Inflammatory macrophage treated with lipopolysaccharide for 4 hours (primary cell): ENCODE data around the gene RNH1.
"Not testable (repeated sequence)": the region's sequence is repeated elsewhere in the genome, so short reads cannot be mapped to it uniquely, and the experiment has no call there.

Experiments
- DNase-seq: peaks from one replicate; pipeline ENCODE4 v3.0.0-alpha.2; 2020

The RNH1 gene

GRCh38 chr11:473962-474785, 32.9 kb downstream of the RNH1 start:
- DNase-seq: no peak

GRCh38 chr11:473415-473814, 33.6 kb downstream of the RNH1 start:
- no peak for DNase-seq

- DNase-seq: no peak
These were observed 34.2 kb downstream of the RNH1 start for GRCh38 chr11:472816-473215.

- DNase-seq: no peak
These were observed 34.8 kb downstream of the RNH1 start for GRCh38 chr11:472272-472671.

GRCh38 chr11:471468-472145, 35.4 kb downstream of the RNH1 start:
- DNase-seq: no peak

- no peak for DNase-seq
These were observed 37.1 kb downstream of the RNH1 start for GRCh38 chr11:469684-470560.

GRCh38 chr11:469026-469683, 37.9 kb downstream of the RNH1 start:
- not testable (repeated sequence) for DNase-seq

- no peak for DNase-seq
These were observed 38.5 kb downstream of the RNH1 start for GRCh38 chr11:468493-468892.

DNA sequence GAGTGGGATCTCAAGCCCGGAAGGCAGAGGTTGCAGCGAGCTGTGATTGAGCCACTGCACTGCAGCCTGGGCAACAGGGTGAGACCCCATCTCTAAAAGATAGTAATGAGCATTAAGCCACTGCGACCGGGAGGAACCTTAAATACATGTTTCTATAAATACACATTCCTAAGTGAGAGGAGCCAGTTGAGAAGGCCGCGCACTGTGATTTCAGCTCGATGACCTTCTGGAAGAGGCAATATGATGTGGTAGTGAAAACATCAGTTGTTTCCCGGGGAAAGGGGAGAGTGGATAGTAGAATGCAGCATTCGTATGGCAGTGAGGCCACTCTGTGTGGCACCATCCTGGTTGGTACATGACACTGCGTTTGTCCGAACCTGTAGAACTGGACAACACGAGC, 39.0 kb downstream of the RNH1 start:
- DNase-seq: no peak

- no peak for DNase-seq
These were observed 41.0 kb downstream of the RNH1 start for GRCh38 chr11:465896-466530.

DNA sequence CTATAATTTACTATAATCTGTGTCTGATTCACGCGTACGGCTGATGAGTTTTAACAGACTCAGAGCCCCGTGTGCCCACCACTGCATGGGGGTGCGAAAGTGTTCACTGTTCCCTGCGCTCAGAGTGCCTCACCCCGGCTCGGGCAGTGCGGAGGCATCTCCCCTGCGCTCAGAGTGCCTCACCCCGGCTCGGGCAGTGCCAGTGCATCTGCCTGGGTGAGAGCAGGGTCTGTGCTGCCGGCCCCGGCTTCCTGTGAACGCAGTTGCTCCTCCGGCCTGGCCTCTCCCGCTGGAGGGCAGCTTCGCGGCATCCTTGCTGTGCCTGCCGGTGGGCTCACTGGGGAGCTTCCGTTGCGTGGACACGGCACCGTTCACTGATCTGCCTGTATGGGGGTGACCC, 42.7 kb downstream of the RNH1 start:
- no peak for DNase-seq

GRCh38 chr11:462107-462890, 44.7 kb downstream of the RNH1 start:
- DNase-seq: no peak

DNA sequence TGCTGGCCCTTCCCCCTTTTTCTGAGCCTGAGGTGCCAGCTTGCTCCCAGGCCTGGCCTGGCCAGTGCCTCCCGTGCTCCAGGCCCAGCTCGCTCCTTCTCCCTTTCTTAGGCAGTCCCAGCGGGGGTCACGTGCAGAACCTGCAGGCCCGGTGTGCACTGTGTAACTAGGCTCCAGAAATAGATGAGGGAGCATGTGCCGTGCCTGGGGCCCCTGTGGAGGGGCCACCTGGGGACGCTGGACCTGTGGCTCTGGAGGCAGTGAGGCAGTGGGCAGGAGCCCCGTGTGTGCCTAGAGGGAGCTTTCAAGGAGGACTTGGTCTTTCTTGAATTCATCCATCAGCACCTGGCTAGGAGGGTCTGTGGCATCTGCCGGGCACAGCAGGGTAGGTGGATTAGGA, 45.4 kb downstream of the RNH1 start:
- no peak for DNase-seq

GRCh38 chr11:460331-461199, 46.5 kb downstream of the RNH1 start:
- DNase-seq: no peak

DNA sequence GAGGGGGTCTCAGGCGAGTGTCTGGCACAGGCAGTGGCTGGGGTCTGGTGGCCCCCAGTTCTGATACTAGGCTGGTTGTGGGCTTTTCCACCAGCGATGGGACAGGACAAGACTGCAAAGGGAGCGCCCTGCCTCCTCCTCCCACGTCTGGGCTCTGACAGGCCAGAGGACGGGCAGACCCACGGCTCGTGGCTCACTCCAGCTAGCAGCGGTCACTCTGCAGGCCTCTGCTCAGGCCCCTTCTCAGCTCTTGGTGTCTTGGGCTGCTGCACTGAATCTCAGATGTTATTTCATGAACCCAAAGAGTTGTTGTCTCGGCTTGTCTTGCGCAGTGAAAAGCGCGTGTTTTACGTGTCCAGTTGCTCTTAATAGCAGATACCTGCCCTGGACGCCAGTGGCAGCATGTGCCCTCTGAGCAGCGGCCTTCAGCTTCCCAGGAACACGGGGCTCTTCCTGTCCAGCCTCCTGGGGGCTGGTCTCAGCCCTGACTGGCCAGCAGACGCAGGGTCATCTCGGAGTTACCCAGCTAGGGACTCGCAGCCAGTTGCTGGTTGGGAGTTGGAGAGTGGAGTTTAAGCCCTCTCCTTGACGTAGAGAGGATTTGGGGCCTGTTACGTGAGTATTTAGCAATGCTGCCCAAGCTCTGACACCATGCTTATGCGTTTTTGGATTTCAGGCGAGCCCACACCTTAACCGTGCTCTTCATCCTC, 47.4 kb downstream of the RNH1 start:
- DNase-seq: no peak

GRCh38 chr11:457111-457760, 49.8 kb downstream of the RNH1 start:
- no peak for DNase-seq

GRCh38 chr11:456533-456932, 50.5 kb downstream of the RNH1 start:
- no peak for DNase-seq

- no peak for DNase-seq
These were observed 51.4 kb downstream of the RNH1 start for GRCh38 chr11:455566-456147.
